Astrocyte (in vitro differentiated cells and primary cell): Measurements from ENCODE around the gene PIBF1.

Experiments
- CTCF ChIP-seq: IDR thresholded peaks from 2 replicates; pipeline ENCODE4 v1.5.1; 2011; ENCODE audit warnings: low read depth, mild to moderate bottlenecking, inconsistent platforms, low read length, moderate library complexity; ENCODE audit not compliant: insufficient read depth
- EZH2 ChIP-seq: IDR thresholded peaks from 2 replicates; pipeline ENCODE4 v1.6.1; 2012; ENCODE audit warnings: mild to moderate bottlenecking, low read length, inconsistent platforms; ENCODE audit not compliant: insufficient read depth

- TF ChIP-seq CTCF (no peak), EZH2 (no peak)
These were observed 233.9 kb downstream of the PIBF1 start for GRCh38 chr13:73015805-73016204.
